Gastroesophageal sphincter (tissue), 4 donors: Measurements from ENCODE around the gene KMT5C. TPM values are rescaled to one million over a fixed set of nuclear protein-coding genes. Genes with fewer than 3 reads are reported as not detected.
A peak's percentile ranks its signal among the peaks of the same experiment; 100 is the strongest.

Source experiments
- ATAC-seq: fragments of 150-250 bp; one replicate; pipeline ENCODE4 v1.9.1; 2016; ENCODE audit warnings: mild to moderate bottlenecking, moderate library complexity
- H3K27ac ChIP-seq, 4 donors: fragments of 200-600 bp; sonication (generic) in 3 of 4; 1 replicate in 3 of 4; 2 replicates in 1 of 4; pipeline ENCODE4 v1.5.1; 2016 to 2019
- H3K27me3 ChIP-seq: fragments of 200-600 bp; sonication (generic); one replicate; pipeline ENCODE4 v1.5.1; 2019
- H3K36me3 ChIP-seq, 2 donors: fragments of 200-600 bp; sonication (generic); one replicate each; pipeline ENCODE4 v1.5.1; 2019; ENCODE audit warnings: control low read depth in 1 of 2
- H3K4me1 ChIP-seq, 3 donors: fragments of 200-600 bp; sonication (generic); 1 replicate in 2 of 3; 2 replicates in 1 of 3; pipeline ENCODE4 v1.5.1; 2016 to 2019; ENCODE audit warnings: control low read depth in 2 of 3
- H3K4me3 ChIP-seq, 2 donors: fragments of 200-600 bp; sonication (generic); one replicate each; pipeline ENCODE4 v1.5.1; 2019; ENCODE audit warnings: mild to moderate bottlenecking in 1 of 2, moderate library complexity in 1 of 2
- H3K9me3 ChIP-seq, 3 donors: fragments of 200-600 bp; sonication (generic); one replicate each; pipeline ENCODE4 v1.5.1; 2017 to 2019; ENCODE audit warnings: control low read depth in 2 of 3
- CTCF ChIP-seq, 4 experiments: fragments of 200-600 bp in 2 of 4; fragments of 450-650 bp in 2 of 4; sonication (generic) in 1 of 4; IDR thresholded peaks; one replicate each; pipeline ENCODE4 v1.5.1; 2017 to 2019; ENCODE audit warnings: antibody characterized with exemption in 4 of 4, mild to moderate bottlenecking in 2 of 4, moderate library complexity in 2 of 4
- EP300 ChIP-seq: sonication (generic); formaldehyde crosslinking; IDR thresholded peaks from one replicate; pipeline ENCODE4 v1.6.1; 2017; ENCODE audit warnings: antibody characterized with exemption, mild to moderate bottlenecking
- POLR2A ChIP-seq, 2 donors: fragments of 450-650 bp; IDR thresholded peaks; one replicate each; pipeline ENCODE4 v1.6.1; 2017; ENCODE audit warnings: antibody characterized with exemption in 2 of 2, mild to moderate bottlenecking in 2 of 2, moderate library complexity in 1 of 2
- POLR2AphosphoS5 ChIP-seq: sonication (generic); formaldehyde crosslinking; IDR thresholded peaks from one replicate; pipeline ENCODE4 v1.6.1; 2017; ENCODE audit warnings: antibody characterized with exemption
- WGBS, 2 donors: methylation state at CpG; one replicate each; pipeline ENCODE4 v1.1.5; 2018; ENCODE audit warnings: low coverage in 1 of 2; 5-methylcytosine and 5-hydroxymethylcytosine counted together
- total RNA-seq, 4 donors: library from RNA; depleted of rRNA; stranded (reverse); fragments of >200 nt; gene quantifications; one replicate each; pipeline ENCODE4 v1.1.0, GENCODE V29; 2016

KMT5C gene
- total RNA-seq, 4 donors from 2014 or later, result 3.4 to 11.2 (median 9.2) TPM

- Histone ChIP-seq H3K4me1 (peaks cover 0 to 29% (median 0%) of the 10 kb centered on the region in 3 donors), H3K27ac (peak overlapping the region in 1 of 4 donors; percentile 62), H3K9me3 (no peaks in the 10 kb centered on the region), H3K4me3 (no peak overlapping the region), H3K36me3 (peaks cover 0 to 52% of the 10 kb centered on the region in 2 donors), H3K27me3 (peaks cover 29% of the 10 kb centered on the region)
- TF ChIP-seq EP300 (no peak), POLR2A (IDR thresholded peaks at IDR 0.05) (no peak), POLR2AphosphoS5 (no peak), CTCF (IDR thresholded peaks at IDR 0.05) (no peak)
- no CpG with 5 or more reads among the region's 41 CpGs for WGBS, 2 donors
- ATAC-seq, result peak; percentile 39
These were observed 7.2 kb downstream of the KMT5C start for GRCh38 chr19:55346725-55347441.

GRCh38 chr19:55347442-55348009, 7.8 kb downstream of the KMT5C start:
- no peak for ATAC-seq
- TF ChIP-seq EP300, result no peak
- TF ChIP-seq POLR2AphosphoS5, result no peak
- peaks cover 0 to 45% of the 10 kb centered on the region in 2 donors for H3K36me3 ChIP-seq

GRCh38 chr19:55348317-55349034, 8.8 kb downstream of the KMT5C start:
- H3K27me3 ChIP-seq, result peaks cover 45% of the 10 kb centered on the region
- H3K27ac ChIP-seq, result no peak overlapping the region
- H3K4me1 ChIP-seq, result peaks cover 0 to 34% (median 5%) of the 10 kb centered on the region in 3 donors
- H3K36me3 ChIP-seq, result peaks cover 0 to 36% of the 10 kb centered on the region in 2 donors
- no peaks in the 10 kb centered on the region for H3K9me3 ChIP-seq
- 62 to 93% methylated on average over 3 to 7 of the region's 22 CpGs for WGBS, 2 donors
- TF ChIP-seq CTCF (IDR thresholded peaks at IDR 0.05) (no peak), POLR2A (IDR thresholded peaks at IDR 0.05) (no peak), POLR2AphosphoS5 (no peak), EP300 (no peak)
- no peak overlapping the region for H3K4me3 ChIP-seq
- ATAC-seq, result no peak

More at GRCh38 chr19:55347442-55348009, 7.8 kb downstream of the KMT5C start:
- Histone ChIP-seq H3K4me3 (no peak overlapping the region), H3K27ac (peak overlapping the region in 1 of 4 donors; percentile 62), H3K9me3 (no peaks in the 10 kb centered on the region), H3K4me1 (peaks cover 0 to 26% (median 0%) of the 10 kb centered on the region in 3 donors), H3K27me3 (peaks cover 36% of the 10 kb centered on the region)
- WGBS, 2 donors, result no CpG with 5 or more reads among the region's 10 CpGs

- H3K4me3 ChIP-seq, result no peak overlapping the region
- H3K4me1 ChIP-seq, result peaks cover 0 to 44% (median 17%) of the 10 kb centered on the region in 3 donors
- 64 to 85% methylated on average over 7 to 9 of the region's 11 CpGs for WGBS, 2 donors
- peaks cover 0 to 22% of the 10 kb centered on the region in 2 donors for H3K36me3 ChIP-seq
- no peak for ATAC-seq
- peaks cover 67% of the 10 kb centered on the region for H3K27me3 ChIP-seq
- no peaks in the 10 kb centered on the region for H3K9me3 ChIP-seq
- H3K27ac ChIP-seq, result no peak overlapping the region
- no peak for TF ChIP-seq CTCF (IDR thresholded peaks at IDR 0.05)
These were observed 11.1 kb downstream of the KMT5C start for GRCh38 chr19:55350620-55351315.

GRCh38 chr19:55352040-55352439, 12.4 kb downstream of the KMT5C start:
- TF ChIP-seq EP300 (no peak), CTCF (IDR thresholded peaks at IDR 0.05) (no peak), POLR2A (IDR thresholded peaks at IDR 0.05) (no peak), POLR2AphosphoS5 (no peak)
- Histone ChIP-seq H3K9me3 (no peaks in the 10 kb centered on the region), H3K27me3 (peaks cover 79% of the 10 kb centered on the region), H3K27ac (no peak overlapping the region), H3K4me1 (peaks cover 0 to 36% (median 17%) of the 10 kb centered on the region in 3 donors), H3K36me3 (peaks cover 0 to 12% of the 10 kb centered on the region in 2 donors), H3K4me3 (no peak overlapping the region)
- WGBS, 2 donors, result no CpG with 5 or more reads among the region's 6 CpGs
- ATAC-seq, result no peak
